Erythroblast (primary cell): ENCODE results near the gene VWA3B.

Source experiments
- GATA1 ChIP-seq: IDR thresholded peaks from 2 replicates; pipeline ENCODE4 v1.6.1; 2011; ENCODE audit warnings: low read depth, mild to moderate bottlenecking, control low read depth, low read length, moderate library complexity
- POLR2A ChIP-seq: IDR thresholded peaks from 2 replicates; pipeline ENCODE4 v1.6.1; 2011; ENCODE audit warnings: mild to moderate bottlenecking, low read length

GRCh38 chr2:98072442-98072841, 14.5 kb upstream of the VWA3B start:
- TF ChIP-seq POLR2A = no peak
- no peak for TF ChIP-seq GATA1
